ENCODE measurements around the gene TRPV3.

- no peak for TF ChIP-seq CTCF (IDR thresholded peaks at IDR 0.05; ENCODE audit: low read length)
- no peak for TF ChIP-seq EZH2 (optimal IDR thresholded peaks at IDR 0.05; ENCODE audit: low read depth, low read length)
- TF ChIP-seq EZH2phosphoT487 (IDR thresholded peaks at IDR 0.05; ENCODE audit: low read length): no peak
Observed at GRCh38 chr17:3555189-3555796, 2.3 kb downstream of the TRPV3 start.
